Suprapubic skin (tissue), 4 donors: Measurements from ENCODE around the gene SCNN1B.

Experiments used
- POLR2A ChIP-seq, 2 donors: fragments of 450-650 bp; IDR thresholded peaks; one replicate each; pipeline ENCODE4 v1.6.1; 2017; ENCODE audit warnings: antibody characterized with exemption in 2 of 2, mild to moderate bottlenecking in 2 of 2, moderate library complexity in 2 of 2
- POLR2AphosphoS5 ChIP-seq, 3 donors: sonication (generic); formaldehyde crosslinking; IDR thresholded peaks; one replicate each; pipeline ENCODE4 v1.6.1; 2017; ENCODE audit warnings: antibody characterized with exemption in 3 of 3
- TF ChIP-seq, protein P1 (sequence below), 2 donors: fragments of 200-600 bp in 1 of 2; fragments of 450-650 bp in 1 of 2; sonication (generic) in 1 of 2; IDR thresholded peaks; one replicate each; pipeline ENCODE4 v1.5.1; 2016 to 2019; ENCODE audit warnings: antibody characterized with exemption in 2 of 2, mild to moderate bottlenecking in 1 of 2, moderate library complexity in 1 of 2

GRCh38 chr16:23296994-23297393 is 5.1 kb upstream of the SCNN1B start:
- TF ChIP-seq, protein P1, sequence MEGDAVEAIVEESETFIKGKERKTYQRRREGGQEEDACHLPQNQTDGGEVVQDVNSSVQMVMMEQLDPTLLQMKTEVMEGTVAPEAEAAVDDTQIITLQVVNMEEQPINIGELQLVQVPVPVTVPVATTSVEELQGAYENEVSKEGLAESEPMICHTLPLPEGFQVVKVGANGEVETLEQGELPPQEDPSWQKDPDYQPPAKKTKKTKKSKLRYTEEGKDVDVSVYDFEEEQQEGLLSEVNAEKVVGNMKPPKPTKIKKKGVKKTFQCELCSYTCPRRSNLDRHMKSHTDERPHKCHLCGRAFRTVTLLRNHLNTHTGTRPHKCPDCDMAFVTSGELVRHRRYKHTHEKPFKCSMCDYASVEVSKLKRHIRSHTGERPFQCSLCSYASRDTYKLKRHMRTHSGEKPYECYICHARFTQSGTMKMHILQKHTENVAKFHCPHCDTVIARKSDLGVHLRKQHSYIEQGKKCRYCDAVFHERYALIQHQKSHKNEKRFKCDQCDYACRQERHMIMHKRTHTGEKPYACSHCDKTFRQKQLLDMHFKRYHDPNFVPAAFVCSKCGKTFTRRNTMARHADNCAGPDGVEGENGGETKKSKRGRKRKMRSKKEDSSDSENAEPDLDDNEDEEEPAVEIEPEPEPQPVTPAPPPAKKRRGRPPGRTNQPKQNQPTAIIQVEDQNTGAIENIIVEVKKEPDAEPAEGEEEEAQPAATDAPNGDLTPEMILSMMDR (IDR thresholded peaks at IDR 0.05): no peak
- TF ChIP-seq POLR2A (IDR thresholded peaks at IDR 0.05): no peak
- no peak for TF ChIP-seq POLR2AphosphoS5 (IDR thresholded peaks at IDR 0.05)
